Trophoblast cell (in vitro differentiated cells and primary cell): Measurements from ENCODE around the gene BTBD6.
"Not testable (repeated sequence)": the region's sequence is repeated elsewhere in the genome, so short reads cannot be mapped to it uniquely, and the experiment has no call there.

Experiments
- DNase-seq, 2 donors: peaks; one replicate each; pipeline ENCODE4 v3.0.0-alpha.2; 2016
- H2AFZ ChIP-seq: 2 replicates; pipeline ENCODE4 v1.6.1; 2013; ENCODE audit warnings: low read length, moderate library complexity, mild to moderate bottlenecking; ENCODE audit not compliant: insufficient read depth, poor library complexity
- H2AK5ac ChIP-seq: 2 replicates; pipeline ENCODE4 v1.6.1; 2013; ENCODE audit warnings: mild to moderate bottlenecking, low read length
- H2BK120ac ChIP-seq: 2 replicates; pipeline ENCODE4 v1.6.1; 2013; ENCODE audit warnings: low read length, mild to moderate bottlenecking, moderate library complexity; ENCODE audit not compliant: insufficient read depth, poor library complexity
- H2BK12ac ChIP-seq: 2 replicates; pipeline ENCODE4 v1.6.1; 2013; ENCODE audit warnings: mild to moderate bottlenecking, low read length, moderate library complexity
- H2BK5ac ChIP-seq: 2 replicates; pipeline ENCODE4 v1.6.1; 2013; ENCODE audit warnings: low read length, low read depth, moderate library complexity, mild to moderate bottlenecking; ENCODE audit not compliant: poor library complexity
- H3K14ac ChIP-seq: 2 replicates; pipeline ENCODE4 v1.6.1; 2013; ENCODE audit warnings: mild to moderate bottlenecking, low read length
- H3K18ac ChIP-seq: 2 replicates; pipeline ENCODE4 v1.6.1; 2013; ENCODE audit warnings: mild to moderate bottlenecking, low read length
- H3K23ac ChIP-seq: 2 replicates; pipeline ENCODE4 v1.6.1; 2013; ENCODE audit warnings: low read length
- H3K27ac ChIP-seq: 2 replicates; pipeline ENCODE4 v1.5.1; 2013; ENCODE audit warnings: low read depth, mild to moderate bottlenecking, inconsistent platforms, low read length, moderate library complexity
- H3K27me3 ChIP-seq: 2 replicates; pipeline ENCODE4 v1.6.1; 2013; ENCODE audit warnings: inconsistent platforms, mild to moderate bottlenecking, low read length, moderate library complexity; ENCODE audit not compliant: insufficient read depth
- H3K36me3 ChIP-seq, 2 experiments: 1 replicate in 1 of 2; 2 replicates in 1 of 2; pipeline ENCODE4 v1.6.1; 2013; ENCODE audit warnings: low read length in 2 of 2, mild to moderate bottlenecking in 2 of 2, moderate library complexity in 1 of 2; ENCODE audit not compliant: insufficient read depth in 2 of 2, control insufficient read depth in 1 of 2
- H3K4ac ChIP-seq: 2 replicates; pipeline ENCODE4 v1.6.1; 2013; ENCODE audit warnings: low read depth, mild to moderate bottlenecking, low read length, moderate library complexity
- H3K4me1 ChIP-seq, 2 experiments: 1 replicate in 1 of 2; 2 replicates in 1 of 2; pipeline ENCODE4 v1.6.1; 2013; ENCODE audit warnings: low read length in 2 of 2, mild to moderate bottlenecking in 2 of 2, moderate library complexity in 1 of 2; ENCODE audit not compliant: insufficient read depth in 2 of 2, control insufficient read depth in 1 of 2
- H3K4me2 ChIP-seq: 2 replicates; pipeline ENCODE4 v1.6.1; 2013; ENCODE audit warnings: inconsistent platforms, mild to moderate bottlenecking, low read length, moderate library complexity
- H3K4me3 ChIP-seq: 2 replicates; pipeline ENCODE4 v1.5.1; 2013; ENCODE audit warnings: mild to moderate bottlenecking, low read depth, low read length, inconsistent platforms
- H3K79me1 ChIP-seq: one replicate; pipeline ENCODE4 v1.6.1; 2013; ENCODE audit warnings: low read length
- H3K79me2 ChIP-seq: 2 replicates; pipeline ENCODE4 v1.6.1; 2013; ENCODE audit warnings: low read length, mild to moderate bottlenecking; ENCODE audit not compliant: control insufficient read depth, insufficient read depth, poor library complexity
- H3K9ac ChIP-seq: 2 replicates; pipeline ENCODE4 v1.6.1; 2013; ENCODE audit warnings: mild to moderate bottlenecking, low read length
- H3K9me3 ChIP-seq: 2 replicates; pipeline ENCODE4 v1.6.1; 2013; ENCODE audit warnings: low read depth, mild to moderate bottlenecking, control low read depth, inconsistent platforms, low read length; ENCODE audit not compliant: insufficient read depth
- H4K12ac ChIP-seq: 2 replicates; pipeline ENCODE4 v1.6.1; 2013; ENCODE audit warnings: low read depth, mild to moderate bottlenecking, low read length, moderate library complexity
- H4K8ac ChIP-seq: 2 replicates; pipeline ENCODE4 v1.6.1; 2013; ENCODE audit warnings: low read depth, mild to moderate bottlenecking, low read length, moderate library complexity
- H4K91ac ChIP-seq: one replicate; pipeline ENCODE4 v1.6.1; 2013; ENCODE audit warnings: low read depth, mild to moderate bottlenecking, low read length, moderate library complexity
- WGBS: extraction: QIAGEN DNeasy Blood & Tissue Kit; methylation state at CpG from one replicate; pipeline ENCODE4 v1.1.7; 2013; ENCODE audit warnings: missing lambda C conversion rate; ENCODE audit not compliant: insufficient read length, insufficient coverage; ENCODE audit errors: extremely low coverage; 5-methylcytosine and 5-hydroxymethylcytosine counted together

Gene BTBD6

DNA sequence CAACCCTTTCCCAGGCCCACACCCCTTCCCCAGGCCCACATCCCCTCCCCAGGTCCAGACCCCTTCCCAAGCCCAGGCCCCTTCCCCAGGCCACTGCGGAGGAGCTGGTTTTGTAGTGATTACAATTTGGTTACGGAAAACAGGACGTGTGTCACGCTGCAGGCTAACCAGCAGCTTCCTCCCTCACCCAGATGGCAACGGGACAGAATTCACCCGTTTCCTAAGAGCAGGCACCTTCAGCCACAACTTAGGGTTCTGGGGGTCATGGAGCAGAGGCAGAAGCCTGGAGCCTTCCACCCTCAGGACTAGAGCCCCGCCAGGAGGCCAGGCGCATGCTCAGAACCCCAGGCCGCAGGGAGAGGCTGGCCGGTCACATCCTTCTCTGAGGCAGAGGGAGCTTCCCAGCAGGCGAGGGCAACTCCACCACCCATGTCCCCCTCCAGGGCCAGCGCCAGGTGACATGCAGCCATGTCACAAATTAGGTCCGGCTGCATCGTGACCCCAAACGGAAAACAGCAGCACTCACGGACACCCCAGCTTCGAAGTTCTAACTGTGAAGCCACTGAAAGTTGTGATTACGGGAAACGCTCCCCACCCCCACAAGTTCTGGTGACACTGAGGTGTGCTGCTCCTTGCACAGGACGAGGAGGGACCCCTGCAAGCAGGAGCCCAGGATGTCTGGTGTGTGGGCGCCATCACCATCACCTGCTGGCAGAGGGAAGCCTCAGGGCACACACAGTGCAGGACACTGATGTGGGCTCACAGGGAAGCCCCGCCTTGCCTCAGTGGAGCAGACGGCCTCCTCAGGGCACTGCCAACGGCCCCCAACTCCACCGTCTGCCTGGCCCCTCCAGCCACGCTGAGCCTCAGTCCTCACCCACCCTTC lies 44.7 kb downstream of the BTBD6 start:
- no peaks in the 10 kb centered on the region for H3K79me1 ChIP-seq
- H3K14ac ChIP-seq: no peak overlapping the region
- H2AK5ac ChIP-seq: no peak overlapping the region
- H3K9ac ChIP-seq: no peak overlapping the region
- no peak overlapping the region for H4K12ac ChIP-seq
- WGBS: no CpG with 5 or more reads among the region's 26 CpGs
- H2BK120ac ChIP-seq: no peak overlapping the region
- no peak overlapping the region for H3K4me3 ChIP-seq
- no peak overlapping the region for H3K27ac ChIP-seq
- DNase-seq: no peak
- no peak overlapping the region for H3K18ac ChIP-seq
- H2AFZ ChIP-seq: no peak overlapping the region
- no peak overlapping the region for H4K91ac ChIP-seq
- H4K8ac ChIP-seq: no peak overlapping the region
- no peaks in the 10 kb centered on the region for H3K36me3 ChIP-seq
- no peak overlapping the region for H2BK12ac ChIP-seq
- no peaks in the 10 kb centered on the region for H3K27me3 ChIP-seq
- no peaks in the 10 kb centered on the region for H3K4me1 ChIP-seq
- no peak overlapping the region for H3K4me2 ChIP-seq
- no peak overlapping the region for H3K23ac ChIP-seq
- H3K79me2 ChIP-seq: no peaks in the 10 kb centered on the region
- no peak overlapping the region for H2BK5ac ChIP-seq
- no peak overlapping the region for H3K4ac ChIP-seq
- no peaks in the 10 kb centered on the region for H3K9me3 ChIP-seq

GRCh38 chr14:105294142-105294597 lies 45.8 kb downstream of the BTBD6 start:
- Histone ChIP-seq H3K9ac (peak overlapping the region; percentile 20), H3K36me3 (no peaks in the 10 kb centered on the region), H3K27me3 (no peaks in the 10 kb centered on the region), H2AK5ac (no peak overlapping the region), H2BK12ac (no peak overlapping the region), H3K4me3 (no peak overlapping the region), H3K4me2 (no peak overlapping the region), H3K23ac (no peak overlapping the region), H2AFZ (no peak overlapping the region), H3K4me1 (no peaks in the 10 kb centered on the region), H4K8ac (no peak overlapping the region), H3K18ac (no peak overlapping the region), H3K9me3 (no peaks in the 10 kb centered on the region), H3K27ac (no peak overlapping the region), H3K14ac (no peak overlapping the region), H3K4ac (peak overlapping the region; percentile 25), H2BK120ac (no peak overlapping the region), H3K79me2 (no peaks in the 10 kb centered on the region), H4K91ac (no peak overlapping the region), H4K12ac (no peak overlapping the region), H2BK5ac (no peak overlapping the region), H3K79me1 (no peaks in the 10 kb centered on the region)
- WGBS: no CpG with 5 or more reads among the region's 15 CpGs
- DNase-seq: no peak

GRCh38 chr14:105297311-105297710 lies 49.0 kb downstream of the BTBD6 start:
- H2AK5ac ChIP-seq, H3K14ac ChIP-seq, H4K91ac ChIP-seq, H3K9me3 ChIP-seq, DNase-seq, H3K23ac ChIP-seq, H3K36me3 ChIP-seq, H3K79me2 ChIP-seq, H3K9ac ChIP-seq, H3K18ac ChIP-seq, H2BK5ac ChIP-seq, H3K4me2 ChIP-seq, H4K8ac ChIP-seq, H2BK120ac ChIP-seq, H3K4me3 ChIP-seq, H3K27me3 ChIP-seq, H4K12ac ChIP-seq, H3K4ac ChIP-seq, H2BK12ac ChIP-seq, H2AFZ ChIP-seq, H3K27ac ChIP-seq, H3K4me1 ChIP-seq: not testable (repeated sequence)
- WGBS: no CpG with 5 or more reads among the region's 11 CpGs
- H3K79me1 ChIP-seq: peaks cover 10% of the 10 kb centered on the region

- H3K27ac ChIP-seq: peak overlapping the region; percentile 91
- H3K23ac ChIP-seq: no peak overlapping the region
- no peak overlapping the region for H2BK12ac ChIP-seq
- H3K36me3 ChIP-seq: no peaks in the 10 kb centered on the region
- H2AK5ac ChIP-seq: peak overlapping the region; percentile 39
- H3K79me2 ChIP-seq: peaks cover 9% of the 10 kb centered on the region
- H3K79me1 ChIP-seq: peaks cover 10% of the 10 kb centered on the region
- H3K9me3 ChIP-seq: peaks cover 4% of the 10 kb centered on the region
- no peak for DNase-seq
- H4K91ac ChIP-seq: peak overlapping the region; percentile 17
- peaks cover 0 to 4% of the 10 kb centered on the region in 2 experiments for H3K4me1 ChIP-seq
- no peaks in the 10 kb centered on the region for H3K27me3 ChIP-seq
- peak overlapping the region; percentile 47 for H2BK120ac ChIP-seq
- H4K8ac ChIP-seq: peak overlapping the region; percentile 43
- peak overlapping the region; percentile 78 for H3K18ac ChIP-seq
- peak overlapping the region; percentile 84 for H2AFZ ChIP-seq
- peak overlapping the region; percentile 50 for H3K4ac ChIP-seq
- H3K4me2 ChIP-seq: peak overlapping the region; percentile 94
- peak overlapping the region; percentile 93 for H3K9ac ChIP-seq
- H3K14ac ChIP-seq: peak overlapping the region; percentile 75
- H2BK5ac ChIP-seq: peak overlapping the region; percentile 3
- WGBS: no CpG with 5 or more reads among the region's 54 CpGs
- H4K12ac ChIP-seq: peak overlapping the region; percentile 61
- peak overlapping the region; percentile 94 for H3K4me3 ChIP-seq
Measured at GRCh38 chr14:105299654-105300541, 51.6 kb downstream of the BTBD6 start.
